HepG2 (cell line): Measurements from ENCODE around the gene ACTR1B. TPM values are rescaled to one million over a fixed set of nuclear protein-coding genes. Genes with fewer than 3 reads are reported as not detected.
A peak's percentile ranks its signal among the peaks of the same experiment; 100 is the strongest.

Source experiments
- AFF4 ChIP-seq: sonication (generic); formaldehyde crosslinking; IDR thresholded peaks from 2 replicates; pipeline ENCODE4 v1.4.0; 2020; ENCODE audit warnings: missing genetic modification reagents
- ARNTL ChIP-seq: sonication (generic); formaldehyde crosslinking; IDR thresholded peaks from 2 replicates; pipeline ENCODE4 v1.4.0; 2020; ENCODE audit warnings: mild to moderate bottlenecking, missing genetic modification reagents
- DMTF1 ChIP-seq: sonication (generic); formaldehyde crosslinking; IDR thresholded peaks from 2 replicates; pipeline ENCODE4 v1.4.0; 2020; ENCODE audit warnings: mild to moderate bottlenecking, missing genetic modification reagents
- EZH2 ChIP-seq: conservative IDR thresholded peaks from 2 replicates; pipeline ENCODE4 v1.6.1; 2012; ENCODE audit warnings: mild to moderate bottlenecking, low read depth, low read length, moderate library complexity
- GATAD2A ChIP-seq: IDR thresholded peaks from 2 replicates; pipeline ENCODE4 v1.6.1; 2016
- HDAC6 ChIP-seq: fragments of 200-600 bp; sonication (generic); IDR thresholded peaks from 2 replicates; pipeline ENCODE4 v1.7.0; 2017; ENCODE audit warnings: mild to moderate bottlenecking, antibody characterized with exemption, low read length, low read depth
- HMG20A ChIP-seq: IDR thresholded peaks from 2 replicates; pipeline ENCODE4 v1.6.1; 2016; ENCODE audit warnings: borderline replicate concordance
- MAFG ChIP-seq: sonication (generic); formaldehyde crosslinking; IDR thresholded peaks from 2 replicates; pipeline ENCODE4 v1.5.1; 2020; ENCODE audit warnings: mild to moderate bottlenecking, missing genetic modification reagents
- MEIS2 ChIP-seq: sonication (generic); formaldehyde crosslinking; IDR thresholded peaks from 2 replicates; pipeline ENCODE4 v1.9.0; 2021; ENCODE audit warnings: mild to moderate bottlenecking, missing genetic modification reagents
- TBL1XR1 ChIP-seq: fragments of 150-350 bp; IDR thresholded peaks from 2 replicates; pipeline ENCODE4 v1.6.1; 2014; ENCODE audit warnings: borderline replicate concordance, low read length; ENCODE audit not compliant: partially characterized antibody
- ZBTB3 ChIP-seq: sonication (generic); formaldehyde crosslinking; IDR thresholded peaks from 2 replicates; pipeline ENCODE4 v1.4.0; 2020; ENCODE audit warnings: low read depth, mild to moderate bottlenecking, moderate library complexity, missing genetic modification reagents, borderline replicate concordance
- ZMYM3 ChIP-seq: sonication (generic); formaldehyde crosslinking; IDR thresholded peaks from 2 replicates; pipeline ENCODE4 v1.5.1; 2020; ENCODE audit warnings: mild to moderate bottlenecking, missing genetic modification reagents
- ZSCAN25 ChIP-seq: sonication (generic); formaldehyde crosslinking; IDR thresholded peaks from 2 replicates; pipeline ENCODE4 v1.8.0; 2022; ENCODE audit warnings: mild to moderate bottlenecking, missing genetic modification reagents
- polyA plus RNA-seq, 8 experiments: library from polyadenylated mRNA; depleted of rRNA in 3 of 8; stranded (reverse) in 7 of 8; unstranded in 1 of 8; fragments of >200 nt; fragmentation: Illumina TruSeq in 4 of 8; extraction: Trizol in 4 of 8; gene quantifications; 2 replicates each; pipeline versions ENCODE4 v1.2.1 to v1.2.3, GENCODE V29; 2011 to 2016; ENCODE audit warnings: low read depth in 4 of 8, missing spikeins in 1 of 8, mixed read lengths in 1 of 8; ENCODE audit not compliant: insufficient read depth in 1 of 8
- total RNA-seq, 5 experiments: library from RNA; depleted of rRNA; stranded (reverse); fragments of >200 nt; fragmentation: Illumina TruSeq; extraction: Trizol; gene quantifications; 2 replicates each; pipeline ENCODE4 v1.2.3, GENCODE V29; 2016; ENCODE audit warnings: low read depth in 1 of 5
- TF ChIP-seq, protein P1 (sequence below): sonication (generic); formaldehyde crosslinking; IDR thresholded peaks from 2 replicates; pipeline ENCODE4 v1.5.1; 2020; ENCODE audit warnings: missing genetic modification reagents, mild to moderate bottlenecking, borderline replicate concordance

Gene ACTR1B
- total and polyA plus RNA-seq, 2 of the 13 experiments (the other 11 are each of a cell fraction or from before 2014, with no cell fraction given): 61.7 to 76.7 TPM

DNA sequence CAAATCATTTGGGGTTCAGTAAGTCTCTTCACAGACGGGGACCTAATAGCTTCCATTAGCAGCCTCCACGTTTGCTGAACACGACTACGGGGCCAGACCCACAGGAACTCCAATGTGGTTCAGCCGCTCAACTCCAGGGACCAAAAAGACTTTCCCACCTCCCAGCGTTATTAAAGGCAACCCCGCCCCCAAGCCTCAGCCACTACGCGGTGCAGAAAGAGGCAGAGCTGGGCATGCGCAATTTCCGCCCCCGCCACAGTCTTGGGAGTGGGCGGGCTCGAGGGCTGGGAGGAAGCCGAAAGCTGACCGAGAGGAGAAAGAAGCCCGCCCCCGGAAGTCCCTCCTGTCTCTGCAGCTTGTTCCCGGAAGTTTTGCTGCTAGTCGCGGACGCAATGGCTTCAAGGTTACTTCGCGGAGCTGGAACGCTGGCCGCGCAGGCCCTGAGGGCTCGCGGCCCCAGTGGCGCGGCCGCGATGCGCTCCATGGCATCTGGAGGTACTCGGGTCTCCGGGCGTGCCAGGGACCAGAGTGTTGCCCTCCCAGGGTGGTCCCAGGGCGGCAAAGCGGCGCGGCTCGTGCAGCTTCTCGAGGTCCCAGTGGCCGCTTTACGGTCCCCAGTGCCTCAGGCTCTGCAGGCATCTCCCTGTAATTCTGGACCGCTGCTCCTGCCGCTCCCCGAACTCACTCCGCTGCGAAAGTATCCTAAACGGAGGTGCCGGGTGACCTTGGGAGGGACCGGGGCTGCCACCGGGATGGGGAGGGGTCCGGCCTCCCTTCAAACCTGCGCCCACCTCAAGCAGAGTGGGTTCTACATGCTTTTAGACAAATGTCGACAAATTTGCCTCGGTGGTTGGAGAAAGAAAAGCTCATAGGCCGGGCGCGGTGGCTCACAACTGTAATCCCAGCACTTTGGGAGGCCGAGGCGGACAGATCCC is 17.9 kb downstream of the ACTR1B start, which contains the start of gene COX5B (continued):
- TF ChIP-seq AFF4 (CRISPR knock-in tag) (no peak; the same call in 1 of the 2 replicates), TBL1XR1 (peak; percentile 12), HMG20A (CRISPR knock-in tag) (no peak; the same call in 1 of the 2 replicates), HDAC6 (no peak), GATAD2A (CRISPR knock-in tag) (peak; percentile 20; the same call in 1 of the 2 replicates), ZBTB3 (CRISPR knock-in tag) (0 out of 2 replicates have a peak, but pooled peaks have one; percentile 41), ZSCAN25 (CRISPR knock-in tag) (peak; percentile 72), DMTF1 (CRISPR knock-in tag) (no peak), ARNTL (peak; percentile 43; the same call in 1 of the 2 replicates), EZH2 (no peak), MAFG (CRISPR knock-in tag) (no peak), MEIS2 (CRISPR knock-in tag) (peak; percentile 83), ZMYM3 (peak; percentile 26; the same call in 1 of the 2 replicates)
- TF ChIP-seq, protein P1, sequence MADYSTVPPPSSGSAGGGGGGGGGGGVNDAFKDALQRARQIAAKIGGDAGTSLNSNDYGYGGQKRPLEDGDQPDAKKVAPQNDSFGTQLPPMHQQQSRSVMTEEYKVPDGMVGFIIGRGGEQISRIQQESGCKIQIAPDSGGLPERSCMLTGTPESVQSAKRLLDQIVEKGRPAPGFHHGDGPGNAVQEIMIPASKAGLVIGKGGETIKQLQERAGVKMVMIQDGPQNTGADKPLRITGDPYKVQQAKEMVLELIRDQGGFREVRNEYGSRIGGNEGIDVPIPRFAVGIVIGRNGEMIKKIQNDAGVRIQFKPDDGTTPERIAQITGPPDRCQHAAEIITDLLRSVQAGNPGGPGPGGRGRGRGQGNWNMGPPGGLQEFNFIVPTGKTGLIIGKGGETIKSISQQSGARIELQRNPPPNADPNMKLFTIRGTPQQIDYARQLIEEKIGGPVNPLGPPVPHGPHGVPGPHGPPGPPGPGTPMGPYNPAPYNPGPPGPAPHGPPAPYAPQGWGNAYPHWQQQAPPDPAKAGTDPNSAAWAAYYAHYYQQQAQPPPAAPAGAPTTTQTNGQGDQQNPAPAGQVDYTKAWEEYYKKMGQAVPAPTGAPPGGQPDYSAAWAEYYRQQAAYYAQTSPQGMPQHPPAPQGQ: no peak; the same call in 1 of the 2 replicates
